Measurements from ENCODE around the gene ATRAID.
"Not testable (repeated sequence)": the region's sequence is repeated elsewhere in the genome, so short reads cannot be mapped to it uniquely, and the experiment has no call there.

ATRAID gene

DNA sequence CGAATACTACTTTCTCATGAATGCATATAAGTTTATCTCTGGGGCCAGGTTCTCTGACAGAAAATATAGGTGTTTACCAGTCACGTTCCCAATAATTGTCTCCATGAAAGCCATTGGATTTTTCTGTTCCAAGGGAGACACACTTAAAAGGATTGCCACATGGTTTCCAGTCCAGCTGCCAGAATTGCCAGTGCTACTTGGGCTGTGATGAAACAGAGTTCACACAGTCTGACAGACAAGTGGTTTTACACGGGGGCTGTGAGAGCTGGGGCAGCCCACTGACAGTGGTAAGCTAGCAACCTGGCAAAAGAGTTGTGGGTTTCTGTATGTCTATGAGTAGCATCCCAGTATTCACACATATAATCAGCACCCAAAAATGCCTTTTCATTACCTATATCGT is 27.7 kb upstream of the ATRAID start:
- TF ChIP-seq, protein P1, sequence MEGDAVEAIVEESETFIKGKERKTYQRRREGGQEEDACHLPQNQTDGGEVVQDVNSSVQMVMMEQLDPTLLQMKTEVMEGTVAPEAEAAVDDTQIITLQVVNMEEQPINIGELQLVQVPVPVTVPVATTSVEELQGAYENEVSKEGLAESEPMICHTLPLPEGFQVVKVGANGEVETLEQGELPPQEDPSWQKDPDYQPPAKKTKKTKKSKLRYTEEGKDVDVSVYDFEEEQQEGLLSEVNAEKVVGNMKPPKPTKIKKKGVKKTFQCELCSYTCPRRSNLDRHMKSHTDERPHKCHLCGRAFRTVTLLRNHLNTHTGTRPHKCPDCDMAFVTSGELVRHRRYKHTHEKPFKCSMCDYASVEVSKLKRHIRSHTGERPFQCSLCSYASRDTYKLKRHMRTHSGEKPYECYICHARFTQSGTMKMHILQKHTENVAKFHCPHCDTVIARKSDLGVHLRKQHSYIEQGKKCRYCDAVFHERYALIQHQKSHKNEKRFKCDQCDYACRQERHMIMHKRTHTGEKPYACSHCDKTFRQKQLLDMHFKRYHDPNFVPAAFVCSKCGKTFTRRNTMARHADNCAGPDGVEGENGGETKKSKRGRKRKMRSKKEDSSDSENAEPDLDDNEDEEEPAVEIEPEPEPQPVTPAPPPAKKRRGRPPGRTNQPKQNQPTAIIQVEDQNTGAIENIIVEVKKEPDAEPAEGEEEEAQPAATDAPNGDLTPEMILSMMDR (IDR thresholded peaks at IDR 0.05; ENCODE audit: low read depth, low read length) = no peak
- H3K4me3 ChIP-seq (ENCODE audit: low read depth, low read length) = no peak overlapping the region
- in situ Hi-C loops (cut with HindIII; ENCODE audit: low sequenced_read_pairs) = no loop called here
- no peak for DNase-seq (ENCODE audit: low read depth, low spot score)

DNA sequence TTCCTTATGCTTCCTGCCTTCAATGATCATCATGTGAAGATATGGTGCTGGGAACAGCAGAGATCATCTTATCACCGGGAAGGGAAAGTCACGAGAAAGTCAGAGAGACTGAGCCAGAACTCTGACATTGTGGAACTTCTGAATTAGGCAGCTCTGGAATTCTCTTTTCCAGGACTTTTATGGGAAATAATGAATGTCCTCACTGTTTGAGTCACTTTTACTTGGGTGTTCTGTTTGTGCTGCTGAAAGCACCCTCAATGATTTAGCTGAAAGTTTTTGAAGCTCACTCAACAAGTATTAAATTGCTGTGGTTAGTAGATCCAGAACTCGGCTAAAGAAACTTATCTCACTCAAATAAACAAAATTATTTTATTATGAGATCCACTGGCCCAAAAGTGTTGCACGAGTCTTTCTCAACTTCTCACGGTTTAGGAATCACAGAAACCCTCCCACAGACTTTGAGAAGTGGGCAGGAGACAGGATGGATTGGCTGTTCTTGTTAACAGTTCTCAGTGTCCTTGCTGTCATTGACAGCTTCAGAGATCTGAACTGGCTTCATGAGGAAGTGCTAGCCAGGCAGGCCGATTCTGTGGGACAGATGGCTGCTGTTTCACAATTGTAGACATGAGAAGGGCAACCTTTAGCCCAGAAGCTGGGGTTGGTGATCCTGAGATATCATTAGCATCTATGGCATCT is 26.4 kb upstream of the ATRAID start:
- TF ChIP-seq, protein P1 (IDR thresholded peaks at IDR 0.05; ENCODE audit: low read depth, low read length) = no peak
- no peak for DNase-seq (ENCODE audit: low read depth, low spot score)
- no peak overlapping the region for H3K4me3 ChIP-seq (ENCODE audit: low read depth, low read length)
- in situ Hi-C loops (cut with HindIII; ENCODE audit: low sequenced_read_pairs) = no loop called here

DNA sequence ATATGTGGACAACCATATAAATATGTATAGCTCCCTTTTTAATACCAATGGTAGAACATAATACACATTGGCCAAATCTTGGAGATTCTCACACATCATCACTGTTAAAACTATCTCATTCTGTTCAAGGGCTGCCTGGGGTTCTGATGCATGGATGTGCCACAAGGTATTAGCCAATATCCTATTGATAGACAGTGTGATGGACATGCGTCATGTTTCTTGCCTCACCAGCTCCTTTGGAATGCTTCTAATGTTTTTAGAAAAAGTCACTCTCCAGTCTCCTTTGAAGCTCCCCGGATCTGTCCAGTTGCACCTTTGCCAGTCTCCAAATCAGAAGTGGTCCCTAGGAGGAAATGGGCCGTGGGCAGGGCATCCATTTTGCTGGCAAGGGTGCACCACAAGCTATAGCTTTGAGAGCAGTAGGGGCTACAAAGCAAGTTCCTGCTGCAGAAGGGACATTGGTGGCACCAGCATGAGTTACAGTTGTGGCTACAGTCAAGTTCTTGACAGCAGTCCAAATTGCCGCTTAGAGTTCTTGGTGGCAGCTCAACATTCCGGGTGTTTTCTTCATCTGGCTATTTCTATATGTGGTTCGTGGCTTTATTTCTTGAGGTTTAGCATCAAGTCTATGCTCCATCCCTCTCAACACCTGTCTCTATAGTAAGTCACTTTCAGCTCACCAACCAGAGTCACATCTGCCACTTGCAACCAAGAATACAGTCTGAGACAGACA is 25.1 kb upstream of the ATRAID start:
- in situ Hi-C loops (cut with HindIII; ENCODE audit: low sequenced_read_pairs) = no loop called here
- H3K4me3 ChIP-seq (ENCODE audit: low read depth, low read length) = no peak overlapping the region
- TF ChIP-seq, protein P1 (IDR thresholded peaks at IDR 0.05; ENCODE audit: low read depth, low read length) = no peak
- no peak for DNase-seq (ENCODE audit: low read depth, low spot score)

DNA sequence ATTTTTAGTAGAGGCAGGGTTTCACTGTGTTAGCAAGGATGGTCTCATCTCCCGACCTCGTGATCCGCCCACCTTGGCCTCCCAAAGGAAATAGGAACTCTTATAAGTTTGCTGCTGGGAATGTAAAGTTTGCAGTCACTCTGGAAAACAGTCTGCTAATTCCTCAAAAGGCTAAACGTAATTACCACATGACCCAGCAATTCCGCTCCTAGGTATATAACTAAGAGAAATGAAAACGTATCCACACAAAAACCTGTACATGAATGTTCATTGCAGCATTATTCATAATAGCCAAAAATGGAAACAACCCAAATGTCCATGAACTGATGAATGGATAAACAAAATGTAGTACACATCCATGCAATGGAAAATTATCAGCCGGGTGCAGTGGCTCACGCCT is 21.9 kb upstream of the ATRAID start:
- DNase-seq (ENCODE audit: low read depth, low spot score) = no peak
- in situ Hi-C loops (cut with HindIII; ENCODE audit: low sequenced_read_pairs) = no loop called here
- TF ChIP-seq, protein P1 (IDR thresholded peaks at IDR 0.05; ENCODE audit: low read depth, low read length) = no peak
- no peak overlapping the region for H3K4me3 ChIP-seq (ENCODE audit: low read depth, low read length)

DNA sequence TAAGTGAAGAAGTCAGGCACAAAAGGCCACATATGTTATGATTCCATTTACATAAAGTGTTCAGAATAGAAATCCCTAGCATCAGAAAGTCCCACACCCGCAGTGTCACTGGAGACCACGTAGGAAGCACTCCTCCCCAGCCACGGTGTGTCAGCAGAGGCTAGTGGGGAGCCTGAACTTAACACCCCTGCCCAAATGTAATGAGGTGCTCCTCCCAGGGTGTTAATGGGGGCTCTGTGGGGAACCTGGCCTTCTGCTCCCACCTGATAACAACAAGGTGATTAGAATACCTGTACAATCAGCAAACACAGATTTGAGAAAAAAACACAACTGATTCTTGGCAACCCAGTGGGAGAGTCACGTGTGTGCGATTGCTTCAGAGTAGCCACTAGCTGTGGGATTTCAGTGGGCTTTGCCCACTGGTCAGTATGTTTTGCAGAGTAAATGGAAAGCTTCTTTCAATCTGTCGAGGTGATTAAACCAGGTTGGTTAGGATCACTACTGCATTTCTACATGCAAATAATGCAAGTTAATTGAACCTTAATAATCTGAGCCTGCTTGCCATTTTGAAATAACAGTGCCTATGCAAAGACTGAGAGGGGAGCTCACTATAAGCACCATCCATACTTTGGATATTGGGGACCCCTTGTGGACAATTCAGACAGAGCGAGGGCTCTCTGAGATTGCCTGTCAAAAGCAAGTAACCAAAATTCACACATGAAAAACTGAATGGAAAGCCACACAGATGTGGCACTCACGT is 20.6 kb upstream of the ATRAID start:
- no peak overlapping the region for H3K4me3 ChIP-seq (ENCODE audit: low read depth, low read length)
- TF ChIP-seq, protein P1 (IDR thresholded peaks at IDR 0.05; ENCODE audit: low read depth, low read length) = peak; percentile 74
- in situ Hi-C loops (cut with HindIII; ENCODE audit: low sequenced_read_pairs) = no loop called here
- peak; percentile 57 for DNase-seq (ENCODE audit: low read depth, low spot score)

DNA sequence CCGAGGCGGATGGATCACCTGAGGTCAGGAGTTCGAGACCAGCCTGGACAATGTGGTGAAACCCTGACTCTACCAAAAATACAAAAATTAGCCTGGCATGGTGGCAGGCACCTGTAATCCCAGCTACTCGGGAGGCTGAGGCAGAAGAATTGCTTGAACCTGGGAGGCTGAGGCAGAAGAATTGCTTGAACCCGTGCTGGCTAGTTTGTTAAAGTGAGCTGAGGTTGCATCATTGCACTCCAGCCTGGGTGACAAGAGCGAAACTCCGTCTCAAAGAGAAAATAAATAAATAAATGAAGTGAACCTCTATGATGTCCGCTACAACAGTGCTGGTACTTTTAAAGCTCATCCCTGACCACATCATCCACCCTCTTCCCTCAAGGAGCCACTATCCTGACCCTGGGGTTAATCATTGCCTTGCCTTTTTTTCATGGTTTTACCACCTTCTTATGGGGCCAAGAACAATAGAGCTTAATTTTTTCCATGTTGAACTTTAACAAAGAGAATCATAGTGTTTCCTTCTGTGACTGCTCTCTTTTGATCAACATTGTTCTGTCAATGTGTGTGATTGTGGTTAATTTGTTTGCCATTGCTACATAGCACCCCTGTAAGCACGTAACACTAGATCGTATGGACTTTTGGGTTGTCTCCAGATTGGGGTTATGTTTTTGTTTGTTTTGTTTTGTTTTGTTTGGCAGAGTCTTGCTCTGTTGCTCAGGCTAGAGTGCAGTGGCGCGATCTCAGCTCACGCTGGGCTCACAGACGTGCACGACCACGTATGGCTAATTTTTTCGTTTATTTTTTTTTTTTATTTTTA is 17.1 kb upstream of the ATRAID start:
- in situ Hi-C loops (cut with HindIII; ENCODE audit: low sequenced_read_pairs) = no loop called here
- H3K4me3 ChIP-seq (ENCODE audit: low read depth, low read length) = no peak overlapping the region
- DNase-seq (ENCODE audit: low read depth, low spot score) = peak; percentile 37
- TF ChIP-seq, protein P1 (IDR thresholded peaks at IDR 0.05; ENCODE audit: low read depth, low read length) = no peak

DNA sequence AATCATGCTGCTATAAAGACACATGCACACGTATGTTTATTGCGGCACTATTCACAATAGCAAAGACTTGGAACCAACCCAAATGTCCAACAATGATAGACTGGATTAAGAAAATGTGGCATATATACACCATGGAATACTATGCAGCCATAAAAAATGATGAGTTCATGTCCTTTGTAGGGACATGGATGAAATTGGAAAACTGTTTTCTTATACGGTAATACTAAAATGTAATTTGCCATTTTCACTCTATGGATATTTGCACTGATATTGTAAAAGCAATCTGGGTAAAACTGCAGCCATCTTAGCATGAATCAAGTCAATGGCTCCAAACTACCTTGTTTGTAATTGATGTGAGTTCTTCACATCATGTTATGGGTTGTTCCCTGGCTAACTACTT is 16.0 kb upstream of the ATRAID start:
- DNase-seq (ENCODE audit: low read depth, low spot score); in situ Hi-C loops (cut with HindIII; ENCODE audit: low sequenced_read_pairs); H3K4me3 ChIP-seq (ENCODE audit: low read depth, low read length): not testable (repeated sequence)

DNA sequence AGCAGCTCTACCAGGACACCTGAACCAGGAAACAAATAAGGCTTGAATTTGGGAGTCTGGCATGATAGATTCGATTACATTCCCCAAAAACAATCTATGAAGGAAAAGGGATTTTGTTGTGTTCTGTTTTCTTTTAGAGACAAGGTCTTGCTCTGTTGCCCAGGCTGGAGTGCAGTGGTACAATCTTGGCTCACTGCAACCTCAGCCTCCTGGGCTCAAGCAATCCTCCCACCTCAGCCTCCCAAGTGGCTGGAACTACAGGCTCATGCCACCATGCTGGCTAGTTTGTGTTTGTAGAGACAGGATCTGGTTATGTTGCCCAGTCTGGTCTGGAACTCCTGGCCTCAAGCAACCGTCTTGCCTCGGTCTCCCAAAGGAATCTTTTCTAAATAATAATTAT is 13.8 kb upstream of the ATRAID start:
- DNase-seq (ENCODE audit: low read depth, low spot score); in situ Hi-C loops (cut with HindIII; ENCODE audit: low sequenced_read_pairs); H3K4me3 ChIP-seq (ENCODE audit: low read depth, low read length): not testable (repeated sequence)
